HG03460 (cell line): ENCODE results near the gene HYAL2.

Source experiments
- ATAC-seq: cut with Tn5 transposase; IDR thresholded peaks from one replicate; pipeline ENCODE4 v1.9.1; 2021; ENCODE audit not compliant: unreplicated experiment

HYAL2 gene

GRCh38 chr3:50331364-50331907 is 8.9 kb upstream of the HYAL2 start:
- ATAC-seq = no peak

GRCh38 chr3:50330330-50330729 is 7.8 kb upstream of the HYAL2 start:
- ATAC-seq = no peak

GRCh38 chr3:50327943-50328691 is 5.6 kb upstream of the HYAL2 start, which contains the start of gene TUSC2:
TUSC2 (minus strand) TSS chr3:50328223; CDS start chr3:50328099, 124 bp downstream.
- peak; percentile 80 for ATAC-seq

- ATAC-seq = no peak
Observed at GRCh38 chr3:50327129-50327528, 4.6 kb upstream of the HYAL2 start.

- no peak for ATAC-seq
Observed at GRCh38 chr3:50326182-50326541, 3.6 kb upstream of the HYAL2 start.

GRCh38 chr3:50325497-50326181 is 3.1 kb upstream of the HYAL2 start:
- ATAC-seq = no peak

GRCh38 chr3:50325113-50325480 is 2.6 kb upstream of the HYAL2 start:
- no peak for ATAC-seq

- no peak for ATAC-seq
Observed at GRCh38 chr3:50324351-50325112, 2.0 kb upstream of the HYAL2 start.

GRCh38 chr3:50323614-50324199 is 1.2 kb upstream of the HYAL2 start:
- no peak for ATAC-seq

GRCh38 chr3:50323092-50323600 is 601 bp upstream of the HYAL2 start:
- ATAC-seq = no peak

GRCh38 chr3:50322115-50322385 is 495 bp downstream of the HYAL2 start:
- ATAC-seq = no peak

- ATAC-seq = peak; percentile 75
Observed at GRCh38 chr3:50321336-50322114, 1.0 kb downstream of the HYAL2 start.

- ATAC-seq = peak; percentile 49
Observed at GRCh38 chr3:50320853-50321335, 1.7 kb downstream of the HYAL2 start.

GRCh38 chr3:50319894-50320625 is 2.5 kb downstream of the HYAL2 start:
- ATAC-seq = no peak

- no peak for ATAC-seq
Observed at GRCh38 chr3:50319181-50319893, 3.2 kb downstream of the HYAL2 start.

GRCh38 chr3:50318615-50319014 is 3.9 kb downstream of the HYAL2 start:
- ATAC-seq = no peak

GRCh38 chr3:50318163-50318562 is 4.4 kb downstream of the HYAL2 start:
- no peak for ATAC-seq

GRCh38 chr3:50317300-50317699 is 5.2 kb downstream of the HYAL2 start:
- ATAC-seq = no peak

GRCh38 chr3:50316657-50317242 is 5.8 kb downstream of the HYAL2 start:
- ATAC-seq = no peak
